Coronary artery (tissue), 2 donors: ENCODE data around the gene PTPRE.
"Not testable (repeated sequence)": the region's sequence is repeated elsewhere in the genome, so short reads cannot be mapped to it uniquely, and the experiment has no call there.

Source experiments
- DNase-seq: peaks from one replicate; pipeline ENCODE4 v3.0.0-alpha.2; 2017; ENCODE audit warnings: low spot score
- H3K27ac ChIP-seq, 2 donors: fragments of 200-600 bp; sonication (generic); one replicate each; pipeline ENCODE4 v1.5.1; 2016 to 2019
- H3K4me3 ChIP-seq: fragments of 200-600 bp; sonication (generic); 2 replicates; pipeline ENCODE4 v1.5.1; 2016; ENCODE audit warnings: mild to moderate bottlenecking, moderate library complexity
- TF ChIP-seq, protein P1 (sequence below): fragments of 200-600 bp; sonication (generic); IDR thresholded peaks from one replicate; pipeline ENCODE4 v1.5.1; 2019; ENCODE audit warnings: antibody characterized with exemption

The PTPRE gene

GRCh38 chr10:128092454-128092853 lies 185.6 kb downstream of the PTPRE start:
- TF ChIP-seq, protein P1, sequence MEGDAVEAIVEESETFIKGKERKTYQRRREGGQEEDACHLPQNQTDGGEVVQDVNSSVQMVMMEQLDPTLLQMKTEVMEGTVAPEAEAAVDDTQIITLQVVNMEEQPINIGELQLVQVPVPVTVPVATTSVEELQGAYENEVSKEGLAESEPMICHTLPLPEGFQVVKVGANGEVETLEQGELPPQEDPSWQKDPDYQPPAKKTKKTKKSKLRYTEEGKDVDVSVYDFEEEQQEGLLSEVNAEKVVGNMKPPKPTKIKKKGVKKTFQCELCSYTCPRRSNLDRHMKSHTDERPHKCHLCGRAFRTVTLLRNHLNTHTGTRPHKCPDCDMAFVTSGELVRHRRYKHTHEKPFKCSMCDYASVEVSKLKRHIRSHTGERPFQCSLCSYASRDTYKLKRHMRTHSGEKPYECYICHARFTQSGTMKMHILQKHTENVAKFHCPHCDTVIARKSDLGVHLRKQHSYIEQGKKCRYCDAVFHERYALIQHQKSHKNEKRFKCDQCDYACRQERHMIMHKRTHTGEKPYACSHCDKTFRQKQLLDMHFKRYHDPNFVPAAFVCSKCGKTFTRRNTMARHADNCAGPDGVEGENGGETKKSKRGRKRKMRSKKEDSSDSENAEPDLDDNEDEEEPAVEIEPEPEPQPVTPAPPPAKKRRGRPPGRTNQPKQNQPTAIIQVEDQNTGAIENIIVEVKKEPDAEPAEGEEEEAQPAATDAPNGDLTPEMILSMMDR = no peak
- no peak overlapping the region for H3K27ac ChIP-seq
- DNase-seq = no peak
- H3K4me3 ChIP-seq = no peak overlapping the region

DNA sequence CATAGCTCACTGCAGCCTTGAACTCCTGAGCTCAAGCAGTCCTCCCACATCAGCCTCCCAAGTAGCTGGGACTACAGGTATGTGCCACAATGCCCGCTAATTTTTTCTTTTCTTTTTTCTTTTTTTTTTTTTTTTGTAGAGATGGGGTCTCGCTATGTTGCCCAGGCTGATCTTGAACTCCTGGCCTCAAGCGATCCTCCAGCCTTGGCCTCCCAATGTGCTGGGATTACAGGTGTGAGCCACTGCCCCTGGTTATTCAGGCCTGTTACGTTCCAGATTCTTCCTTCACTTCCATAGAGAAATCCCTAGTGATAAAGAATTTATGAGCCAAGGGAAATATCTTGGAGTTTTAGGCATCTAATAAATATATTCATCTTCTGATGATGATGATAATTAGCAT lies 187.7 kb downstream of the PTPRE start:
- H3K4me3 ChIP-seq, H3K27ac ChIP-seq, DNase-seq: not testable (repeated sequence)

GRCh38 chr10:128095027-128095752 lies 188.3 kb downstream of the PTPRE start:
- no peak for DNase-seq
- TF ChIP-seq, protein P1 = no peak
- no peak overlapping the region for H3K4me3 ChIP-seq
- H3K27ac ChIP-seq = no peak overlapping the region

DNA sequence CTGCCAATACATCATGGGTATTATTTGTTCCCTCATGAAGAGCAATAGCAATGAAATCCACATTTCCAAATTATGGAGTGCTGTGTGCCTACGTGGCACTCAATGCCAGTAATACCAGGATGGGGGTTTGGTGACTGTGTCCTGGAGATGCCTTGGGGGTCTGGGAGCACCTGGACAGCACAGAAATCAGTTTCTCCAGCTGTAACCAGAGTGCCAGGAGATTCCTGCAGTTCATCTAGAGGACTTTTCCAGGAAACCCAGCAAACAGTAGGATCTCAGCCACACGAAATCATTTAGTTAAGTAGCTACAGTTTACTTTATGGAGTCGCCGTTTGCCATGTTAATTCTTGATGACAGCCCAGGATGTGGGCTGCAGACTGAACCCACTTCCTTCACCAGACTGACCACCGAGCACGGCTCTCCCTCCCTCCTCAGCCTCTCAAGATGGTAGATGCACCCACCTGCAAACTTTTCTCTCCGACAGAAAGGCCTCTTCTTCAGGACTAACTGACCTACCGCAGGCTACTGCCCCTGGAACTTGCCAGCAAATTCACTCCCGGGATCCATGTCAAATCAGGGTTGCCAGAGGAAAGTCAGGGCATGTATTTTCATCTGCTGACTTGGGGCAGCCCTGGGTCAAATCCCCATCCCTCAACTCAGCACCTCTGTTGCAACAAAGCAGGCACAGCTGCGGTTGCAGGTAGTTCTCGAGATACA lies 189.0 kb downstream of the PTPRE start:
- Histone ChIP-seq H3K27ac (no peak overlapping the region), H3K4me3 (no peak overlapping the region)
- TF ChIP-seq, protein P1 = no peak
- no peak for DNase-seq

DNA sequence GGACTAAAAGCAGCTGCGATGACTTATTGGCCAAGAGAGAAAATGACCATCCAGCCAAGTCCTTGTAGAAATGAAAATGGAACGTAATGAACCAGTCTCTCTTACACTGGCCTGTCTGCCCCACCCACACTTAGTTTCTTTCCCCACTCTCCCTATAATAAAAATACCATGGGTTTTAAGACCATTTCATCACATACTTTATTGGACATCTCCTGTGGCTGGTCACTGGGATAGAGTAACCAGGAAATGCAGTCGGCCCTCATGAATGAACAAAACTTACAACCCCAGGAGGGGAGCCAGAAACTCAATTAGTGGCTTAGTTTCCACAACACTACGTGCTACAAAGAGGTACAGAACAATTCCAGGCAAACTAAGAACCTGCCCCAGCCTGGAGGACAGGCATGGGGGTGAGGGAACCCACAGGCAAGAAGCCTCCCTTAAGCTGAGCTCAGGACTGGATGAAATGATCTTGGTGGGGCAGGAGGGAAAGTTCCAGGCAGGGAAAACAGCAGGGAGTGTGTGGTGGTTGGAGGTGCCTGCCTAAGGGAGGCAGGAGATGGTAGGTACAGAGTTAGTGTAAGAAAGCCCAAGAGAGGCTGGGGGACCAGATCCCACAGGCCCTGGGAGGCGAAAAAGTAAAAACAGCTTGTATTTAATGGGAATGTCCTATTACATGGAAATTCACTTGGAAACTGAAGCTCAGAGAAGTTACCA lies 189.7 kb downstream of the PTPRE start:
- DNase-seq = no peak
- H3K4me3 ChIP-seq = no peak overlapping the region
- no peak overlapping the region for H3K27ac ChIP-seq
- TF ChIP-seq, protein P1 = no peak

DNA sequence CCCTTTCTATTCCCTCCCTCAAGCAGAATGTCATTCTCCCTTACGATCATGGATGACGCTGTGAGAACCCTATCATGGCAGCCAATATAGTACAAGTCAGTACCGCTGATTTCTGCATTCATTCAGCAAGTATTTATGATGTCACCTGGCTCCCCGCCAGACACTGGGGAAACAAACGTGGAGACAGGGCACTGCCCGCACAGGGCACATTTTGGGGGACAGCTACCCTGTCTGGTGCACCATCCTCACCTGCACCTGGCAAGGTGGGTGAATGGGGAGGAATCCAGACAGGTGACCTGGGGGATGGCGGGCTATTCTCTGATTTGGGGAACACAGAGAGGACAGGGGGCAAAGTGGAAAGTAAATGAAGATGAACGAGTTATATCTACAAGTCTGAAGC lies 190.9 kb downstream of the PTPRE start:
- peak; percentile 70 for DNase-seq
- TF ChIP-seq, protein P1 = no peak
- Histone ChIP-seq H3K4me3 (no peak overlapping the region), H3K27ac (no peak overlapping the region)

DNA sequence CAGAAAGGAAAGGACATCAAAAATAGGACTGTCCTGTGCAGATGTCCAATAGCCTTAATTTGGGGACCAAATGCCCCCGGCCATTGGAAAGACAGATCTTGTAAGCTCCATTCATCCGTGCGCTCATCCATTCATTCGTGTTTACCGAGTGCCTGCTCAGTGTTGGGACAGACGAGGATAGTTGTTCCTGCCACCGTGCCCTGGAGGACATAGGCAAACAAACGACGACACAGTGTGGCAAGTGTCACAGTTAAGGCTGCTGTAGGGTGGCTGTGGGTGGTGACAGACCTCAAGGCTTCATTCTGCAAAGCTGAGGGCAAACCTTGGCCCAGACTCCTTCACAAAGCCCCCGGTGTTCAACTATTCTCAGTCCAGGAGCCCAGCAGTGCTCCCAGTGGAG lies 191.7 kb downstream of the PTPRE start:
- no peak for DNase-seq

More for the DNA sequence above, 191.7 kb downstream of the PTPRE start:
- TF ChIP-seq, protein P1 = no peak
- Histone ChIP-seq H3K27ac (no peak overlapping the region), H3K4me3 (no peak overlapping the region)
